GM21576 (cell line): ENCODE measurements around the gene MOB2.

Source experiments
- ATAC-seq: cut with Tn5 transposase; IDR thresholded peaks from one replicate; pipeline ENCODE4 v1.9.1; 2021; ENCODE audit warnings: mild to moderate bottlenecking, moderate library complexity; ENCODE audit not compliant: unreplicated experiment

MOB2 gene

DNA sequence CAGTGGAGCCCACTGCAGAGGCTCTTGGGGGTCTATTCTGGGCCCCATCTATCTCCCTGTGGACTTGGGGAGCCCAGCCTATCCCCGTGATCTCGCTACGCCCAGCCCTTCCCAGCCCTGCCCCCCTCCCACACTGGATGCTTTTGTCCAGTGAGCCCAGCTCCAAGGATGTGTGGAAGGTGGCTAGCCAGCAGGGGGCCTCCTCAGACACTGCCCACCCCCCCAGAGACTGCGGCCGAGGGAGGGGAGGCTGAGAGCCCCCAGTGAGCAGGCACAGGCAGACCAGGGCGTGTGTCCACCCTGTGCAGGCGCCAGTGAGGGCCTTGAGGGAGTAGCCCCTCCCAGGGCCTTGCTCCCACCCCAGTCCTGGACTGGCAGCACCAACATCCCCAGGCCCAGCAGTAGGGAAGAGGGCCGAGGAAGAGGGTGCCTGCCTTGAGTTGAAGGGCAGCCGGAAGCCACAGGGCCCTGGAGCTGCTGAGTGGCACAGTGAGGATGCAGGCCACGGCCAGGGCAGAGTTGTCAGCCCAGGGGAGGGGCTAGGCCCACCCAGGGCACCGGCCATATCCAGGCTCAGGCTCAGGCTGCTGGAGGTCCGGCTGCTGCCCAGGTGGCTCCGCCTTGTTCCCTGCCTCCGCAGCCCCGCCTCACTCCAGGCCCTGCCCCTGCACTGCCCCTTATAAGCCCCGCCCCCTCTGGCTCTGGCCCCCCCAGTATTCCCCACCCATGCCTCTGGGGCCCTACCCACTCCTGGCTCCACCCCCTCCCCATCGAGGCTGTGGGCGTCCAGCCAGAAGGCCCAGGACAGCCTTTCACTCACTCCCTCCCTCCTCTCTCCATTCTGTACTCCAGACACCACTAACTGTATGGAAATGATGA is 28.0 kb downstream of the MOB2 start:
- no peak for ATAC-seq

DNA sequence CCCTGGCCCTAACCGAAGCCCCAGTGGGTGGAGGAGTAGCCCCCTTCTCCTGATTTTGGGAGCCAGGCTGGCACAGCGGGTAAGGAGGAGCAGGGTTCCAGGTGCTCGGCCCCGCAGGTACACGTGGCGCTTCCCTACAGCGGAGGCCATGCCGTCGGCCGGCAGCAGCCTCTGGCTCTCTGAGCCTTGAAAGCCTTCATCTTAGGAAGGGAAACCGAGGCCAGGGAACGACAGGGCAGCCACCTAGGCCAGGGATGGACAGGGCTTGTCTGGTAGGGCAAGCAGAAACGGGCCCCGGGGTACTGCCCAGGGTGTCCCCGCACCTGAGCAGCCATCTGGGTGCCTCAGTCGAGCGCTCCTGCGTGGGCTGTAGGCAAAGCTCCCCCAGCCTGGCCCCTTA is 28.7 kb downstream of the MOB2 start:
- ATAC-seq, result no peak

GRCh38 chr11:1457326-1457680 is 29.3 kb downstream of the MOB2 start:
- ATAC-seq, result no peak

GRCh38 chr11:1456596-1457325 is 29.8 kb downstream of the MOB2 start:
- no peak for ATAC-seq

- no peak for ATAC-seq
Observed at GRCh38 chr11:1456176-1456575, 30.4 kb downstream of the MOB2 start.

GRCh38 chr11:1455763-1456060 is 30.9 kb downstream of the MOB2 start:
- no peak for ATAC-seq

- no peak for ATAC-seq
Observed at GRCh38 chr11:1455032-1455762, 31.4 kb downstream of the MOB2 start.

GRCh38 chr11:1454576-1454975 is 32.0 kb downstream of the MOB2 start:
- ATAC-seq, result no peak

- ATAC-seq, result peak; percentile 54
Observed at GRCh38 chr11:1453611-1454034, 33.0 kb downstream of the MOB2 start.

DNA sequence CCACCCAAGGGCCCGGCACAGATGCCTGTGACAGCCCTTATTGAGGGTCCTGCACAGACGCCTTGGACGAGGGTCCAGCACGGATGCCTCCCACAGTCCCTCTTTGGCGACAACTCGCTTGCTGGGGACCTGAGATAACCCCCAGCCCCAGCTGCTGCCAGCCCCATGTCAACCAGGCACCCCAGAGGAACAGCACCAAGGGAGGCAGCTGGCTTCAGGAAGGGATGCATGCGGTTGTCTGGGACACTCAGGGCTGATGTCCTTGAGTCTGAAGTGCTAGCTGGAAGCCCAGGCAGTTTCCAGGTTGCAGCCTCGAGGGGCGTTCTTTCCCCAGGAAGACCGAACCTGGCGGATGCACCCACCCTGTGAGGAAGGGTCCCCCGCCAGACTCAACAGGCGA is 33.8 kb downstream of the MOB2 start:
- ATAC-seq, result no peak

DNA sequence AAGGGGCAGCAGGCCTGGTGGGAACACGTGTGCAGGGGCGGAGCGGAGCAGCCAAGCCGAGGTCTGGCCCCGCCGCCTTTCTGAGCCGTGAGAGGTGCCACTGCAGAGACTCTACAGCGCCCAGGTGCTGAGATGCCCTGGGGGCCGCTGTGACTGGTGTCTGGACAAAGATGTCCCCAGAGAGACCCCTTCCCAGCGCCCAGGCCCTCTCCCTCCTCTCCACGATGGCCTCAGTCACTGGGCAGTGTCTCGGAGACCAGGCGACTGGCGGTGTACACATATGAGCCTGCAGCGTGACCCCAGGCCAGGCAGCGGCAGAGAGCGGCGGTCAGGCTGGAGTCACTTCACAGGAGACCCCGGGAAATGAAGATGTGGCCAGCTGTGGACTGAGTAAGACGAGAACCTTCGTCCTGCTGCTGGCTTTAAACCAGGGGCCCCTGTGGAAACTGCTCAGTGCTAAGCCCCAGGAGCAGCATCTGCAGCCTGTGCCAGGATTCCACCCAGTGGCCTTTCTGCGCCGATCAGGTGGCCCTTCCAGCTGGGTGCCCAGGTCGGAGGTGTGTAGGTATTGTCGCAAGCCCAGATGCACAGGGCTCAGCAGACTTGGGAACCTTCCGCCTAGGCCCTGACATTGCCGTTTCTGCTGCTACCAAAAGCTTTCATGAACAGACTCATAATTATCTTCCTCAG is 34.7 kb downstream of the MOB2 start:
- no peak for ATAC-seq

GRCh38 chr11:1450949-1451710 is 35.4 kb downstream of the MOB2 start:
- ATAC-seq, result no peak

GRCh38 chr11:1450344-1450875 is 36.2 kb downstream of the MOB2 start:
- ATAC-seq, result no peak

DNA sequence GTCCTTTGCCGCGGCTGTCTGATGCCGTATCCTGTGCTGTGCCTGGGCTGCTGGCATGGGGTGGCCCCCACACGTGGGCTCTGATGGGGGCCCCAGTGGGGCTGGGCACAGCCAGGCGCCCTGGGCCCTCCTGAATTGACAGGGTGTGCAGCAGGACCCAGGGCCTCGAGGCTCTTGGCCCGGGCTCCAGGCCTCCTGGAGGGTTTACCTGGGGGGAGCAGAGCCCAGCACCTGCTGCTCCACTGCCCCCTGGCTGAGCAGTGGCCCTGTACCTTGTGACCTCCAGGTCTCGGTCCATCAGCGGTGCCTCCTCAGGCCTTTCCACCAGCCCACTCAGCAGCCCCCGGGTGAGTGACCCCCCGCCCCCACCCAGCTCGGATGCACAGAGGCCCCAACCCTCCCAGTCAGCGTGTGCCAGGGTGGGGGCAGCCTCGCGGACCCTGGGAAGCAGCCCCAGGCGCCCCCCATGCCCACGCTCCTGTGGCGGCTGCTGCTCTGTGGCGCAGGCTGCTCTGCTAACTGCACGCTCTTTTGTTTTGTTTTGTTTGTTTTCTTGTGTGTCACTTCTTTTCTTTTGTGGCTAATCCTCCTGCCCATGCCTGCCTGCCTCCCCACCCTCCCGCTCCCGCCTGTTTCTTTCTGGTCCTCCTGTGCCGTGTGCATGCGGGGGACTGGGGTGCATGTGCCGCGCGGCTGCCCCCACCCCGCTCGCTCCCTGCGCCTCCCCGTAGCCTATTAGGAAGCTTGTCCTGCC is 36.9 kb downstream of the MOB2 start:
- ATAC-seq, result no peak

DNA sequence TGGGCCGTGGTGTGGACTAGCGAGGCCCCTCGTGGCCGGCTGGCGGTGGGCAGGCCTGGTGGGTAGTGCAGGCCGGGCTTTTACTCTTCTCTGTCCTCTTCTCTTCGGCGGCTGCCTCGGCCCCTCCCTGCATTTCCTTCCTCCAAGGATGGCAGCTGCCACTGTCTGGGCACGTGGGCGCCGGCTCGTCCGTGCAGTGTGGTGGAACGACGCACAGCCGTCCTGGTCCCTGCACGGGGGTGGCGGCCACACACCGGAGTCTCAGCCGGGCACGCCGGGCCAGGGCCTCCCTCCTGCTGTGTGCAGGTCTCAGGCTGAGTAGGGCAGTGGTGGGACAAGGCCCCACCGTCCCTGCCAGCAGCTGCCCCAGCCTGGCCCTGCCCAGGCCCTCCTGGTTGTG is 37.7 kb downstream of the MOB2 start:
- no peak for ATAC-seq

GRCh38 chr11:1447845-1448825 is 38.4 kb downstream of the MOB2 start:
- no peak for ATAC-seq

DNA sequence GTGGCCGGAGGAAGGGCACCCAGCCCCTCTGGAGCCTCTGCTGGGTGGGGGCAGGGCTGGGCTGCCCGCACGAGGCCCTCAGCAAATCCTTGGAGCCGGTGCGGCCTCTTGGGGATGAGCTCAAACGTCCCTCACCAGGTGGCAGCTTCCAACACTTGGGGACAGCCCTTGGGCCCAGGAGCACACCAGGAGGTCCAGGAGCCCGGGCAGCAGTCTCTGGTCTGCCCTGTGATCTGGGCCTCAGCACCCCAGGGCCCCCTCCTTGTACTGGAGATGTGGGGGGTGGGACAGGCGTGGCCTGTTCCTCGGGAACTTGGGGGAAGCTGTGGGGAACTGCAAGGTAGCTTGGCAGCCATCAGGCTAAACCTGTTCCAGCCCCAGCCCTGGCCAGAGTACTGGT is 40.0 kb downstream of the MOB2 start:
- ATAC-seq, result no peak

DNA sequence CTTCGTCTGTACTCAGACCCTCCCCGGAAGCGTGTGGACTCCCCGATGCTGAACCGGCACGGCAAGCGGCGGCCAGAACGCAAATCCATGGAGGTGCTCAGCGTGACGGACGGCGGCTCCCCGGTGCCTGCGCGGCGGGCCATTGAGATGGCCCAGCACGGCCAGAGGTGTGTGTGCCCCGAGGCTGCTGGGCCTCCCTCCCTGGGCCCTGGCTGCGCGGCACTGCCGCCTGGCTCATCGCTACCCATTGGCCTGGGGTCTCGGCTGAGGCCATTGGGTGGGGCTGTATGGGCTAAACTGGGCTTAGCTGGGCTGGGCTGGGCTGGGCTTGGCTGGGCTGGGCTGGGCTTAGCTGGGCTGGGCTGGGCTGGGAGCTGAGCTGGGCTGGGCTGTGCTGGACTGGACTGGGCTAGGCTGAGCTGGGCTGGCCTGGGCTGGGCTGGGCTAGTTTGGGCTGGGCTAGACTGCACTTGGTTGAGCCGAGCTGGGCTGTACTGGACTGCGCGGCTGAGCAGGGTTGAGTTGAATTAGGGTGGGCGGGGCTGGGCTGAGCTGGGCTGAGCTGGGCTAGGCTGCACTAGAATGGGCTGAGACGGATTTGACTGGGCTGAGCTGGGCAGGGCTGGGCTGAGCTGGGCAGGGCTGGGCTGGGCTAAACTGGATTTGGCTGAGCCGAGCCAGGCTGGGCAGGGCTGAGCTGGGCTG is 40.7 kb downstream of the MOB2 start:
- ATAC-seq, result no peak
